WTC11 (cell line): ENCODE results near the gene SYNE4.

Source experiments
- ATF6 ChIP-seq: sonication (generic); formaldehyde crosslinking; IDR thresholded peaks from 2 replicates; pipeline ENCODE4 v1.8.1; 2023; ENCODE audit warnings: mild to moderate bottlenecking, missing genetic modification reagents
- CTCF ChIP-seq: fragments of 200-600 bp; IDR thresholded peaks from 2 replicates; pipeline ENCODE4 v1.8.0; 2022; ENCODE audit warnings: antibody characterized with exemption
- MAX ChIP-seq: sonication (generic); formaldehyde crosslinking; IDR thresholded peaks from 2 replicates; pipeline ENCODE4 v1.8.0; 2022; ENCODE audit warnings: mild to moderate bottlenecking, missing genetic modification reagents
- SMAD3 ChIP-seq: sonication (generic); formaldehyde crosslinking; IDR thresholded peaks from 2 replicates; pipeline ENCODE4 v1.8.0; 2022; ENCODE audit warnings: missing genetic modification reagents, mild to moderate bottlenecking, borderline replicate concordance
- ZBTB21 ChIP-seq: sonication (generic); formaldehyde crosslinking; IDR thresholded peaks from 2 replicates; pipeline ENCODE4 v1.8.1; 2023; ENCODE audit warnings: mild to moderate bottlenecking, missing genetic modification reagents, borderline replicate concordance

- TF ChIP-seq CTCF (no peak), ZBTB21 (CRISPR knock-in tag) (no peak), SMAD3 (CRISPR knock-in tag) (no peak), ATF6 (CRISPR knock-in tag) (no peak), MAX (CRISPR knock-in tag) (no peak)
Observed at GRCh38 chr19:35955881-35956634, 52.6 kb downstream of the SYNE4 start.
